IPS-11a (cell line): ENCODE measurements around the gene RNF217.
"Not testable (repeated sequence)": the region's sequence is repeated elsewhere in the genome, so short reads cannot be mapped to it uniquely, and the experiment has no call there.

Experiments used
- H3K4me3 ChIP-seq: one replicate; pipeline ENCODE4 v1.5.1; 2013; ENCODE audit warnings: low read depth, low read length, control low read depth

Gene RNF217

DNA sequence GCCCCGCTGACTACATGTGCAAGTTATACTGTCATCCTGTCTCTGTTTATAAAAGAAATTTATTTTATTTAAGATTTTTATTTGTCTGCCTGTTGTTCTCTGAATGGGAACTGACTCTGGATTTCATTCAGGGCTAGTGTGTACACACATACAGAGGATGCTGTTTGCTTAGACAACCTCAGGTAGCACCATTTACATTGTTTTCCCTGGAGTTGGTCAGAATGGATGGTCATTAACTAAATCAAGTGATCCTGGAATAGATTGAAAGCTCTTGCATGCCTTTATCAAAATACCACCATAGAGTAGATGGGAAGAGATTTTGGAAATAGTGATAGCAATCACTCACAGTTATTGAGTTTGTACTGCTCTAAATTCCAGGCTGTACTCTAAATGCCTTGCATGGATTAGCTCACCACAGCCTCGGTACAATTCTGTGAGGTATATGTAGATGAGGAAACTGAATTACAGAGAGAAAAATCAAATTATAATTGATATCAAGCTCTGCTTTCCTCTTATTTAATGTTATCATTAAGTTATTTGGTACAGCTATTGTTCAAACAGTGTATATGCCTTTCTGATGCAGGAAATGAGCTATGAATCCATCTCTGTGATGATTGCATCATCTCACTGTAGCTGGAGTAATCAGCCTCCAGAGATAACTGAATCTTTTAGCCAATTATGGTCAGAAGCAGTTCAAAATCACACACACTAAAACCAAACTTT, 51.9 kb downstream of the RNF217 start:
- no peak overlapping the region for H3K4me3 ChIP-seq

DNA sequence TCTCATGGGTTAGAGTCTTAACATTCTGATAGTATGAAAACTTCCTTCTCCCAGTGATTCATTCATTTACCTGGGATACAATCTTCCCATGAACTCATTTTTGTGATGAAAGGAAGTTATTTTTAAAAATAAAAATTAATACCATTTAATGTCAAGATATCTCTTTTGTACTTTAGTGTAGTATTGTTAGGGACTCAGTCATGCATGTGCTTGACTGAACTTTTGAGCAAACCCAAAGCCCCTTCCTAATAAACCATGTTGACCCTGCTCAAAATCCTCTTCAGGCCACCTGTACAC, 52.4 kb downstream of the RNF217 start:
- H3K4me3 ChIP-seq = no peak overlapping the region

DNA sequence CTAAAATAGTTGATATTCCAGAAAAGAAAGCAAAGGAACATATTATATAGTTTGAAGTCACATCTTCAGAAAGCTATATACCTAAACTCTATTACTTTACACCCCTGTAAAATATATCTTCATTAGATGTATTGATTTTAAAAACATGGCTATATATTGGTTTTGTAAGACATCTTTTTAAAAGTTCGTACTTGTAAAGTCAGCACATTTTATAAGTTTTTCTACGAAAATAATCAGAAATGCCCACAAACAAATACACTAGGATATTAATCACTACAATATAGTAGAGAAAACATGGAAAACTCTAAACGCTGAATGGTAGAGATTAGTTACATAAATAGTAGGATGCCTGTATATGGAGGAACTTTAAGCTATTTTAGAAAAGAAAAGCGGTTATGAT, 52.9 kb downstream of the RNF217 start:
- no peak overlapping the region for H3K4me3 ChIP-seq

DNA sequence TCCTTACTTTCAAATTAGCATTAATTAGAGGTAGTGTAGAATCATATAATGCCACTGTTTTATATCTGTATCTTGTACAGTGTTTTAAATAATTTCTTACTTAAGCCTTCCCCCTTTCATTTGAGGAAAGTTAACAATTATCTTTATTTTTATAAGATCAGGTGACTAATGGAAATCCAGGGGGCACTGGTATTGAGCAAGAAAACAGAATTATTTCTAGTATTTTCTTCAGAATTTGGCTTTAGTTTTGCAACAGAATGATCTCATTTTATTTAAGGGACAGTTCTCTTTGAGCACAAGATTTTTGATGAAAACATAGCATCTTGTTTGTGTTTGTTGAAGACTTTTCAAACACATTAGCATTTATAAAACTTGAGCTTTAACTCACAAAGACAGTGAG, 55.9 kb downstream of the RNF217 start:
- no peak overlapping the region for H3K4me3 ChIP-seq

DNA sequence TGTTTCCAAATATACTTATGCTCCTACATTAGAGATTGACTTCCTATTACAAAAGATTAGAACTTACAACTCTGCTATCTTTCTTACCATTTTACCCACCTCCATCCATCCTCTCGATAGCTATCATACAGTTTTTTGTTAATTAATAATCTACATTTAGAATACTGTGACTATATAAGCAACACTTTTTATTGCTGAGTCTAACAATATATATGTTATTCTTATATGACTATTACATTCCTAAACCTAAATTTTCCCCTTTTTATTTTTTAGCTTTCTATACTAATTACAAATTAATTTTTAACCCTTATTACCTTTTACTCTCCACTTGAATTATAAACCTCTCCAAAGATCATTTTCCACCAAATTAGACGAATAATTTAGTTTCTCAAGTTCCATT, 57.0 kb downstream of the RNF217 start:
- no peak overlapping the region for H3K4me3 ChIP-seq

DNA sequence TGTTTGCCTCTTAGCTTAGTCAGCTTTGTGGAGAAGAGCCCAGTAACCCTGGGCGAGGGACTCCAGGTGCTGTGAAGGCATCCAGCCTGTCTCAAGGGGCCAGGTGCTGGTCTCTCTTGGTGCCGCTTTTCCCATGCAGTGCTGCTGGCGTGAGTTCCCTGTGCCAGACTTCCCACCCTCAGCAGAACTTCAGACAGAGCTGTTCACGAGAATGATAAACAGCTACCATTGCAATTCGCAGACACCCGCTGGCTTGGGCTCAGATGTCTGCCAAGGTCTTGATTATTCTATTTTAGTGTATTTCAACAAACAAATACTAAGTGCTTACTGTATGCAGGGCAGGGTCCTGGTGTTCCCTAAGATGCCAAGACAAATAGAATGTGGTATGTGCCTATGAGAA, 57.7 kb downstream of the RNF217 start:
- no peak overlapping the region for H3K4me3 ChIP-seq

DNA sequence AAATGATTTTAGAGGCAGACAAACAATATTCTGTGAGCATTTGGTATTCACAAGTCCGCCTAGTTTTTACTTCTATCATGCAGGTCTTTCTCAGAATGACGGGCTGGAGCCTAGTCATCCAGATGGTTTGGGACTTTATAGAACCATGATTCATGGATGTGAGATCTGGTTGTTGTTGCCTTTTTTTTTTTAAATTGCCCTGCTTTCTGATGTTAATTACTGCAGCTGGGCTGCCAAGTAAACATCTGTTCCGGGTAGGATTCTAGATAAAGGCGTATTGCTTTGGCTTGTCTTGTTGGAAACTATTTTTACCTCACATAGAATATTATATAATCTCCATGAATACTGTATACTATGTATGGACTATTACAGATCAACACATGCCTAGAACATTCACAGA, 58.1 kb downstream of the RNF217 start:
- H3K4me3 ChIP-seq = no peak overlapping the region

DNA sequence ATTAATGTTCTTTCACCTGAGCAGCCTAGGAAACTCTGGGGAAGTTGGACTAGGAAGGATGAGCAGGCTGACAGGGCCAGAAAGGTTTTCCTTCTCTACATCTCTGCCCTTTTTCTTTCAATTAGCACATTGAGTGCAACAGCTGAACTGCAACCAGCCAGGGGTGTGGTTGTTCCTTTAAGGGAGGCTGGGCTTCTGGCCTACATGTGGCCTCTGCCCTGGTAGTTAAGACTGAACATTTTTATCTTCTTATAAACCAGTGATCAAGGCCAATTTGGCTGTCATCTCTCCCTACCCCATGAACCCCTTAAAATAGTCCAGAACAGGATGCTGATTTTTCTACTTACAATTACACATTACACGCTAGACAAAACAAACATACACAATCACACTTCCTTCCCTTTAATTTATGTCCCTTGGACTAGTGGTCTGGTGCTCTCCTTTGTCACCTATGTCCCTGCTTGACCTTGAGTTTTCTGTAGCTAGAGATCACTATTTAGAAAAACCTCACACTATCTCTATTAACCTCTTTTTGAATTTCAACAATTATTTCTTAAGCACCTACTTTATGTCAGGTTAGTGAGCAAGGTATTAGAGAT, 60.3 kb downstream of the RNF217 start:
- no peak overlapping the region for H3K4me3 ChIP-seq

DNA sequence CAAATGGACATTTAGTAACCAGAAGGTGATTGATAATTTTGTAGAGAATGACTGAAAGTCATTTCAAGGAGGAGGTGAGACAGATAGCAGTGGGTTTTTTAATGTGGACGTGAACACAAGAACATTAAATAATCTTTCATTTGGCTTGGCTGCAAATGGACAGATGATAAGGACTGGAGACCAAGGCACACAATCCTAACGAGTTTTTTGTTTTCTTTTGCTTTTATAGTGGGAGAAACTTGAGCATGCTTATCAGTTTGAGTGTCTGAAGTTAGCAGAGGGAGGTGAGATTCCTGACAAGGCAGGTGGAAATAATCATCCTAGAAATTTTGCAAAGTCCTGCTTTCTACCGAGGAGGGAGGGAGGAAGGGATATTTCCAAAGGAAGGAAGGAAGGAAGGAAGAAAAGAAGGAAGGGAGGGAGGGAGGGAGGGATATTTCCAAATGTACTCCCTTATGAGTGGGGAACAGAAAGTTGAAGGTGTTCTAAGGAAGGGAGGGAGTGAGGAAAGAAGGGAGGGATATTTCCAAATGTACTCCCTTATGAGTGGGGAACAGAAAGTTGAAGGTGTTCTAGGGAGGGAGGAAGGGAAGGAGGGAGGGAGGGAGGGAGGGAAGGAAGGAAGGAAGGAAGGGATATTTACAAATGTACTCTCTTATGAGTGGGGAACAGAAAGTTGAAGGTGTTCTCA, 63.1 kb downstream of the RNF217 start:
- H3K4me3 ChIP-seq = no peak overlapping the region

DNA sequence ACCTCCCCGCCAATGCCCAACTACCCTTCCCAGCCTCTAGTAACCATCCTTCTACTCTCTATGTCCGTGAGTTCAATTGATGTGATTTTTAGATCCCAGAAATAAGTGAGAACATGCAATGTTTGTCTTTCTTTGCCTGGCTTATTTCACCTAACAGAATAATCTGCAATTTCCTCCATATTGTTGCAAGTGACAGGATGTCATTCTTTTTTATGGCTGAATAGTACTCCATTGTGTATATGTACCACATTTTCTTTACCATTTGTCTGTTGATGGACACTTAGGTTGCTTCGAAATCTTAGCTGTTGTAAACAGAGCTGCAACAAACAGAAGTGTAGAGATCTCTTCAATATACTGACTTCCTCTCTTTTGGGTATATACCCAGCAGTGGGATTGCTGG, 65.0 kb downstream of the RNF217 start:
- H3K4me3 ChIP-seq = no peak overlapping the region

DNA sequence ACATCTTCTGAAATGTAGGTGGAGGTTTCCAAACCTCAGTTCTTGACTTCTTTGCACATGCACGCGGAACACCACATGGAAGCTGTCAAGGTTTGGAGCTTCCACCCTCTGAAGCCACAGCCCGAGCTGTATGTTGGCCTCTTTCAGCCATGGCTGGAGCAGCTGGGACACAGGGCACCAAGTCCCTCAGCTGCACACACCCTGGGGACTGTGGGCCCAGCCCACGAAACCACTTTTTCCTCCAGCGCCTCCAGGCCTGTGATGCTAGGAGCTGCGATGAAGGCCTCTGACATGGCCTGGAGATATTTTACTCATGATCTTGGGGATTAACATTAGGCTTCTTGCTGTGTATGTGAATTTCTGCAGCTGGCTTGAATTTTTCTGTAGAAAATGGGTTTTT, 68.7 kb downstream of the RNF217 start:
- H3K4me3 ChIP-seq = no peak overlapping the region

DNA sequence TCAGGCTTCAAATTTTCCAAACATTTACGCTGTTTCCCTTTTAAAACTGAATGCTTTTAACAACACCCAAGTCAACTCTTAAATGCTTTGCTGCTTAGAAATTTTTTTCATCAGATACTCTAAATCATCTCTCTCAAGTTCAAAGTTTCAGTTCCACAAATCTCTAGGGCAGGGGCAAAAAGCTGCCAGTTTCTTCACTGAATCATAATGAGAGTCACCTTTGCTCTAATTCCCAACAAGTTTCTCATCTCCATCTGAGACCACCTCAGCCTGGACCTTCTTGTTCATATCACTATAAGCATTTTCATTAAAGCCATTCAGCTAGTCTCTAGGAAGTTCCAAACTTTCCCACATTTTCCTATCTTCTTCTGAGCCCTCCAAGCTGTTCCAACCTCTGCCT, 69.1 kb downstream of the RNF217 start:
- H3K4me3 ChIP-seq = no peak overlapping the region

DNA sequence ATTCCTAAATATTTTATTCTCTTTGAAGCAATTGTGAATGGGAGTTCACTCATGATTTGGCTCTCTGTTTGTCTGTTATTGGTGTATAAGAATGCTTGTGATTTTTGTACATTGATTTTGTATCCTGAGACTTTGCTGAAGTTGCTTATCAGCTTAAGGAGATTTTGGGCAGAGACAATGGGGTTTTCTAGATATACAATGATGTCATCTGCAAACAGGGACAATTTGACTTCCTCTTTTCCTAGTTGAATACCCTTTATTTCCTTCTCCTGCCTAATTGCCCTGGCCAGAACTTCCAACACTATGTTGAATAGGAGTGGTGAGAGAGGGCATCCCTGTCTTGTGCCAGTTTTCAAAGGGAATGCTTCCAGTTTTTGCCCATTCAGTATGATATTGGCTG, 72.7 kb downstream of the RNF217 start:
- H3K4me3 ChIP-seq = not testable (repeated sequence)

DNA sequence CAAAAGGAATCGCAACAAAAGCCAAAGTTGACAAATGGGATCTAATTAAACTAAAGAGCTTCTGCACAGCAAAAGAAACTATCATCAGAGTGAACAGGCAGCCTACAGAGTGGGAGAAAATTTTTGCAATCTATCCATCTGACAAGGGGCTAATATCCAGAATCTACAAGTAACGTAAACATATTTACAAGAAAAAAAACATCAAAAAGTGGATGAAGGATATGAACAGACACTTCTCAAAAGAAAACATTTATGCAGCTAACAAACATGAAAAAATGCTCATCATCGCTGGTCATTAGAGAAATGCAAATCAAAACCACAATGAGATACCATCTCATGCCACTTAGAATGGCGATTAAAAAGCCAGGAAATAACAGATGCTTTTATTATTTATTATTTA, 74.2 kb downstream of the RNF217 start:
- not testable (repeated sequence) for H3K4me3 ChIP-seq

DNA sequence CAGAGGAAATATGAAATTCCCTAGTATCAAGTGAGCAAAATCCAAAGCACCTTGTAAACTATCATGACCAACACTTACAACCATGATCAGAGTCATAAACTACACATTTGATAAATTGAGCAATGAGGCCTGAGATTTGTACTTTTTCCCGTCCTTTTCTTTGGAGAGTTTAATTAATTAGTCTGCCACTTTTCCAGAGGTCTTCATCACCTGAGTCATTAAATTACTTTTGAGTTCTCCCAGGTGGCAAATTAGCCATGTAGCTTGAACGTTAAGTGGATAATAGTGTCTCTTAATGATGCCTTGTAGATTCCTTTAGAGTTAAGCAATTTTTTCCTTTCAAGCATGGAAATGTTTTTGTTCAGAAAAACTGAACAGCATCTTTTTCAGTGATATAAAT, 75.6 kb downstream of the RNF217 start:
- no peak overlapping the region for H3K4me3 ChIP-seq

DNA sequence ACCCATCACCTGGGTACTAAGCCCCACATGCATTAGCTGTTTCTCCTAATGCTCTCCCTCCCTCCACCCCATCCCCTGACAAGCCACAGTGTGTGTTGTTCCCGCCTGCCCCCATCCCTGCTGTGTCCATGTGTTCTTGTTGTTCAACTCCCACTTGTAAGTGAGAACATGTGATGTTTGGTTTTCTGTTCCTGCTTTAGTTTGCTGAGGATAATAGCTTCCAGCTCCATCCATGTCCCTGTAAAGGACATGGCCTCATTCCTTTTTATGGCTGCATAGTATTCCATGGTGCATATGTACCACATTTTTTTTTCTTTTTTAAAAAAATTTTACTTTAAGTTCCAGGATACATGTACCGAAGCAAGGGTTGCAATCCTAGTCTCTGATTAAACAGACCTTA, 76.7 kb downstream of the RNF217 start:
- no peak overlapping the region for H3K4me3 ChIP-seq

DNA sequence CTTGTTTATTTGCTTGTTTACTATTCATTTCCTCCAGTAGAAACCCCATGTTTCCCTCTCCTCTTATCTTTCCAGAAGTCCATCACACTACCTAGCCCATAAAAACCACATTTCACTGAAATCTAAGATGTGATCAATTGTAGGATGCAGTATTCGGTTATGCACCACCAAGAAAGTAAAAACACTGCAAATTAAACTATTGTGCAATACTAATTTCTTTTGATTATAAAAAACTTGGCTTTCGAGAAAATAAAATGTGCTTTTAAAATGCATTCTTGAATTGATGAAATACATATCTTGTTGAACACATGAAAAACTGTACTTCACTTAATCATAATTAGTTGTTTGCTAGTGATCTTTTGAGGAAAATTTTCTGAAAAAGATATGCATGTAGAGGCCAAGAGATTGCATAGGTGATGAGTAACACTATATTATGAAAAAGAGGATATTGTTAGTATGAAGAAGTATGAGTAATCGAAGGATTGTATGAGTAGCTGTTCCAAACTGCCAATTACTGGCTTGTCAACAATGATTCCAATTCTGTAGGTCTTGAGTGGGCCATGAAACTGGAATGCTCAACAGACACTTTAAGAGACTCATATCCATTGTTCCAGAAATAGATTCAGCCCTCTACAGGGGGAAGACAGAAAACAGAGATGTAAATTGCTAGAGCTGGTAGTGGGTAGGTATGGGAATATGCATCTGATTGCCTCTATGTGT, 79.7 kb downstream of the RNF217 start:
- H3K4me3 ChIP-seq = no peak overlapping the region

DNA sequence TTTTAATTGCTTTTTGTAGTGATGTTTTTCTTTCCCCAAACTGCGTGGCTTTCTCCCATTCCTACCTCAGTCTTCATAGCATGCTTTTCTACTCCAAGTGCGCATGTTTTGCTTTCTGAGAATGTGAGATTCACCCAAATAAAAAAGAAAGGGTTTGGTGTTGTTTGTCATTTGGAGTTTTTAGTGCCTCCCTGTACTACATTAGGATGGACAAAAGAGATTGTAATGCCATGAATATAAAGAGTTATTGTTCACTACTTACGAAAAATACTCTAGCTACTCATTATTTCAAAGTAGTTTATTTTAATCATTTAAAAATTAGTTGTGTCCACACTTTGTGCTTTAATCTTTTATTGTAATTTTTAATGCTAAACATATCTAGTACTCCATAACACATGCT, 81.8 kb downstream of the RNF217 start:
- H3K4me3 ChIP-seq = no peak overlapping the region

DNA sequence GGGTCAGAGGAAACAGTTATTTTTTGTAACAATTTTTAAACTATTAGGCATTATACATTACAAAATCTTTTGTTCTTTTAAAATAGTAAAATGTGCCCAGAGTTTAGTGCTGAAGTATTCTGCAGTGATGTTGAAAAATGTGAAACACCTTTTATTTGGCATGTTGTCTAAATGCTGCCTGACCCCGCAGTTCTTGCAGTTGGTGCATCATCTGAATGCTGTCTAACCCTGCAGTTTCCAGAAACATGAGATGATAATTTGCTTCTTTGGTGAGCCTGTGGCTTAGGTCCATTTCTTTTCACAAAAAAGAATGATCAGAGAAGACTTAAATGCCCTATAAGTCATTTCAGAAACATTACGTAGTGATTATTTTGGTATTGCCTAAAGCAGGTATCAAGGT, 82.4 kb downstream of the RNF217 start:
- no peak overlapping the region for H3K4me3 ChIP-seq

DNA sequence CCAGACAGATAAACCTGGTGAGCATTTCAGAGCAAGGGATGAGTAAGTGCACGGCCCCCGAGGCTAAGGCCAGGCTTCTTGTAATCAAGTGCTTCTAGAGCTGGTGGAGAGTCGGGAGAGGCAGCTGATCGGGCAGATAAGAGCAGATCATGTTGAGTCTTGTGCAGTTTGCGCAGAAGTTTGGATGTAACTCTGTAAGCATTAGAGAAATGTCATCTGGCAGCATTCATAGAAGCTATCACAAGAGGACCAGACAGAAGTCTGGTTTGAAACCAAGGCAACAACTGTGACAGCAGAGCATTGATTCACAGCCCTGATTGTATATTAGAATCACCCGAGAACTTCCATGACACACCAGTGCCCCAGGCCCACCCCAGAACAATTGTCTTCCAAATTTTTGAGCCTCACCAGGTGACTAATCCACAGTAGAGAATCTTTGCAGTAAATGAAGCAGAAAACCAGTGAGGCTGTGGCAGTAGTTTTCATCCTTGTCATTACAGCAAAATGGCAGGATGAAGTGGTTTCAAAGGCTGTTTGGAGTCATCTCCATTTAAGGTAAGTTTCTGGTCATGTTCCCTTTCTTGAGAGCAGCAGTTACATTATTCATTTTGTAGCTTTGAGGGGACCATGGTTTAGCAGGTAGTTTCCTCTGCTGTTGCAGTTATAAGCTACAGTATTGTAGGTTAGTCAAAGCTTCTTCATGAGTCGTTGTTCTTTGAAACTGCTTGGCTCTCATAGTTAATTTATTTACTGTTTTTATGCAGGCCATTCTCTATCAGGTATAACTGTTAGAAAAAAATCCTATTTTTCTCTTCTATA, 84.1 kb downstream of the RNF217 start:
- no peak overlapping the region for H3K4me3 ChIP-seq

DNA sequence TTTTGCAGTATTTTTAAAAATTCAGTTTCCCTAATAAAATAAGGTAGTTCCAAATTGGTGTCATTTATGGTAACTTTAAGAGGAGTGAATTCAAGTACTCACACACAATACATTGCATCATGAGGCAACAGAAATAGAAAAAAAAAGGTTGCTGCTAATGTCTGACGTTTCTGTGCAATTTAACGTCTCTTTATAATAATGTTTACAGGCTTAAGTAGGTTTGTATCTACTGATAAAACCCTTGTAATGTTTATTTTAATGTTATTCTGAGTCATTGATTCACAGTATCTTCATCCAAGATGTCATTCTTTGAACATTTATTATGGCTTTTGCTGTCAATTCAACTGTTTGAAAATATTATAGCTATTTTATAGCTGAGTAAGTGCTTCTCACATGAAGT, 86.0 kb downstream of the RNF217 start:
- no peak overlapping the region for H3K4me3 ChIP-seq
